ENCODE data around the gene PLA2G4A. TPM values are rescaled to one million over a fixed set of nuclear protein-coding genes. Genes with fewer than 3 reads are reported as not detected.

PLA2G4A gene
- polyA plus RNA-seq, 1 of the 3 experiments (the other 2 are of a cell fraction): 0.26 TPM

DNA sequence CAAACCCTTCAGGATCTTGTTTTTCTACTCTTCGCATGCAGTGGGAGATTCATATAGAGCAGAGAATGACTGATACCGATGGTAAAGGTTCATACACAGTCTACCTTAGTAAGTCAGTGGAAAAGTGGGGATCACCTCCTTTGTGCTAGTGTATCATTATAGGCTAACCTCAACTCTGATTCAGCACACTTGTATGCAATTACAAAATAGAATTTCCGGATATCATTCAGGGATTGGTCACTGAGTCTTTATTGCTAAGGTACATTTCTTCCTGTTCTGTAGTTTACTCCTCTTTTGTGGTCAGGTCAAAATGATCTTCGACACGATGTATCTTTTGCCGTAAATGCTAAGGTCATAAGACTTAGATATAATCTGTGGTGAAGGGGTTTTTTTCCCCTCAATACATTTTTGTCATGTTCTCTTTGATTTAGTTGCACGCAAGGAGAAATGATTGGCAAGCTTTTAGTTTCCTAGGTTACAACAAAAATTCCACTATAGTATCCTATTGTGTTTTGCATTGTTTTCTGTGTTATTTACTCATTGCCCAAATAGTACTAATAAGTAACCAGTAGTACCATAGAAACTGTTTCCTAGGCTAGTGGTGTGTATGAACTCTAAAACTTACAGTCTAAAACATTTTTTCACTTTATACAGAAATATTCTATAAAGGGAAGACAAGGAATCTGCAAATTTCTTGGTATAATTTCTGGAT lies 35.7 kb upstream of the PLA2G4A start:
- Histone ChIP-seq H4K20me1 (ENCODE audit: insufficient read depth) (no peaks in the 10 kb centered on the region), H3K4me1 (ENCODE audit: control insufficient read depth in 1 of 2, insufficient read depth in 2 of 2, low read depth in 1 of 2, low read length in 1 of 2) (no peaks in the 10 kb centered on the region; a peak in 1 of 4 replicates), H3K4me3 (ENCODE audit: low read depth in 2 of 2, low read length in 1 of 2) (no peak overlapping the region), H3K79me2 (ENCODE audit: insufficient read depth) (no peaks in the 10 kb centered on the region), H3K9me2 (no peaks in the 10 kb centered on the region), H3K36me3 (replicated peaks in 1 of 2; ENCODE audit: control insufficient read depth in 1 of 2, insufficient read depth in 2 of 2, low read length in 1 of 2) (no peaks in the 10 kb centered on the region), H3K4me2 (no peak overlapping the region), H3K9me3 (no peaks in the 10 kb centered on the region), H3F3A (replicated peaks; ENCODE audit: insufficient read depth) (no peaks in the 10 kb centered on the region), H3K27me3 (ENCODE audit: insufficient read depth) (no peaks in the 10 kb centered on the region; the same call in 1 of the 2 replicates), H3K27ac (ENCODE audit: low read depth in 2 of 2, low read length in 1 of 2) (no peak overlapping the region), H2AFZ (ENCODE audit: low read depth) (0 out of 2 replicates have a peak overlapping the region, but pooled peaks have one; percentile 30), H3K9ac (no peak overlapping the region)
- ChIA-PET POLR2A (no interaction called here), CTCF (no interaction called here)
- TF ChIP-seq FOSL2 (IDR thresholded peaks at IDR 0.05; ENCODE audit: borderline replicate concordance, low read depth) (no peak), GABPA (IDR thresholded peaks at IDR 0.05; ENCODE audit: low read depth) (no peak), MAX (IDR thresholded peaks at IDR 0.05; ENCODE audit: low read depth) (no peak), TAF1 (IDR thresholded peaks at IDR 0.05; ENCODE audit: borderline replicate concordance, low read depth, low read length) (no peak), REST (IDR thresholded peaks at IDR 0.05; ENCODE audit: low read depth, low read length) (no peak), NFIC (IDR thresholded peaks at IDR 0.05; ENCODE audit: borderline replicate concordance) (no peak), RXRA (IDR thresholded peaks at IDR 0.05; ENCODE audit: borderline replicate concordance, low read depth) (no peak), USF1 (IDR thresholded peaks at IDR 0.05; ENCODE audit: borderline replicate concordance, low read depth) (no peak), PBX3 (IDR thresholded peaks at IDR 0.05) (no peak), RAD21 (IDR thresholded peaks at IDR 0.05; ENCODE audit: low read length) (no peak), USF2 (IDR thresholded peaks at IDR 0.05; ENCODE audit: borderline replicate concordance, low read depth, low read length) (no peak), POLR2AphosphoS5 (IDR thresholded peaks at IDR 0.05; ENCODE audit: low read depth, low read length) (no peak)
- DNase-seq: no peak
- 9% methylated on average over 7 of the region's 7 CpGs for WGBS (ENCODE audit: low lambda C conversion rate)
